ENCODE results near the gene ZFAND3.

The ZFAND3 gene

GRCh38 chr6:37847704-37848103 is 28.2 kb downstream of the ZFAND3 start:
- no peak overlapping the region for H3K27ac ChIP-seq
- TF ChIP-seq CTCF (IDR thresholded peaks at IDR 0.05; ENCODE audit: low read depth, low read length), result no peak
- H3K4me3 ChIP-seq (ENCODE audit: low read depth, low read length), result no peak overlapping the region
- H3K36me3 ChIP-seq, result no peaks in the 10 kb centered on the region
- no peaks in the 10 kb centered on the region for H3K9me3 ChIP-seq (ENCODE audit: severe bottlenecking)
- no peaks in the 10 kb centered on the region for H3K27me3 ChIP-seq (ENCODE audit: insufficient read depth, low read depth, severe bottlenecking)
- DNase-seq, result no peak

GRCh38 chr6:37848371-37848770 is 28.8 kb downstream of the ZFAND3 start:
- Histone ChIP-seq H3K9me3 (ENCODE audit: severe bottlenecking) (no peaks in the 10 kb centered on the region), H3K27me3 (ENCODE audit: insufficient read depth, low read depth, severe bottlenecking) (no peaks in the 10 kb centered on the region), H3K36me3 (no peaks in the 10 kb centered on the region), H3K27ac (no peak overlapping the region), H3K4me3 (ENCODE audit: low read depth, low read length) (no peak overlapping the region)
- DNase-seq, result no peak
- no peak for TF ChIP-seq CTCF (IDR thresholded peaks at IDR 0.05; ENCODE audit: low read depth, low read length)

- DNase-seq, result no peak
- Histone ChIP-seq H3K9me3 (ENCODE audit: severe bottlenecking) (no peaks in the 10 kb centered on the region), H3K27ac (no peak overlapping the region), H3K27me3 (ENCODE audit: insufficient read depth, low read depth, severe bottlenecking) (no peaks in the 10 kb centered on the region), H3K36me3 (no peaks in the 10 kb centered on the region), H3K4me3 (ENCODE audit: low read depth, low read length) (no peak overlapping the region)
- no peak for TF ChIP-seq CTCF (IDR thresholded peaks at IDR 0.05; ENCODE audit: low read depth, low read length)
Measured at GRCh38 chr6:37850260-37850659, 30.7 kb downstream of the ZFAND3 start.

GRCh38 chr6:37850728-37851285 is 31.3 kb downstream of the ZFAND3 start:
- TF ChIP-seq CTCF (IDR thresholded peaks at IDR 0.05; ENCODE audit: low read depth, low read length), result no peak
- DNase-seq, result no peak
- Histone ChIP-seq H3K27me3 (ENCODE audit: insufficient read depth, low read depth, severe bottlenecking) (no peaks in the 10 kb centered on the region), H3K27ac (no peak overlapping the region), H3K9me3 (ENCODE audit: severe bottlenecking) (no peaks in the 10 kb centered on the region), H3K36me3 (no peaks in the 10 kb centered on the region), H3K4me3 (ENCODE audit: low read depth, low read length) (no peak overlapping the region)

GRCh38 chr6:37851997-37852524 is 32.5 kb downstream of the ZFAND3 start:
- TF ChIP-seq CTCF (IDR thresholded peaks at IDR 0.05; ENCODE audit: low read depth, low read length), result no peak
- DNase-seq, result no peak
- Histone ChIP-seq H3K4me3 (ENCODE audit: low read depth, low read length) (no peak overlapping the region), H3K27ac (no peak overlapping the region), H3K9me3 (ENCODE audit: severe bottlenecking) (no peaks in the 10 kb centered on the region), H3K27me3 (ENCODE audit: insufficient read depth, low read depth, severe bottlenecking) (no peaks in the 10 kb centered on the region), H3K36me3 (no peaks in the 10 kb centered on the region)

GRCh38 chr6:37856285-37856684 is 36.8 kb downstream of the ZFAND3 start:
- no peaks in the 10 kb centered on the region for H3K27me3 ChIP-seq (ENCODE audit: insufficient read depth, low read depth, severe bottlenecking)
- H3K36me3 ChIP-seq, result no peaks in the 10 kb centered on the region
- no peak for TF ChIP-seq CTCF (IDR thresholded peaks at IDR 0.05; ENCODE audit: low read depth, low read length)
- no peak overlapping the region for H3K4me3 ChIP-seq (ENCODE audit: low read depth, low read length)
- H3K9me3 ChIP-seq (ENCODE audit: severe bottlenecking), result no peaks in the 10 kb centered on the region
- no peak for DNase-seq
- H3K27ac ChIP-seq, result no peak overlapping the region

All from WERI-Rb-1 (cell line).